ENCODE measurements around the gene ZNF316. TPM values are rescaled to one million over a fixed set of nuclear protein-coding genes. Genes with fewer than 3 reads are reported as not detected.

ZNF316 gene
- total RNA-seq, 2 donors from 2014 or later = 16.1 to 23.9 TPM

GRCh38 chr7:6691609-6692106, 54.5 kb downstream of the ZNF316 start:
- Histone ChIP-seq H3K4me3 (no peak overlapping the region), H3K27me3 (no peaks in the 10 kb centered on the region), H3K27ac (no peak overlapping the region), H3K9ac (ENCODE audit: low read depth in 2 of 2, low read length in 2 of 2) (no peak overlapping the region), H3K4me1 (no peaks in the 10 kb centered on the region), H3K36me3 (peaks cover 59% of the 10 kb centered on the region), H3K9me3 (peaks cover 23% of the 10 kb centered on the region)
- DNase-seq = no peak
- TF ChIP-seq CTCF (IDR thresholded peaks at IDR 0.05) = no peak
- intact Hi-C loops (cut with DNase I) = no loop called here

GRCh38 chr7:6700793-6701192, 63.7 kb downstream of the ZNF316 start:
- no peak overlapping the region for H3K4me3 ChIP-seq
- intact Hi-C loops (cut with DNase I) = no loop called here

GRCh38 chr7:6701860-6702259, 64.7 kb downstream of the ZNF316 start:
- H3K4me3 ChIP-seq = no peak overlapping the region
- H3K27me3 ChIP-seq = no peaks in the 10 kb centered on the region
- H3K4me1 ChIP-seq = peaks cover 5% of the 10 kb centered on the region
- intact Hi-C loops (cut with DNase I) = no loop called here
- TF ChIP-seq CTCF (IDR thresholded peaks at IDR 0.05) = no peak
- H3K9me3 ChIP-seq = no peaks in the 10 kb centered on the region
- H3K36me3 ChIP-seq = peaks cover 23% of the 10 kb centered on the region
- H3K9ac ChIP-seq (ENCODE audit: low read depth in 2 of 2, low read length in 2 of 2) = no peak overlapping the region
- DNase-seq = no peak
- no peak overlapping the region for H3K27ac ChIP-seq

More at GRCh38 chr7:6700793-6701192, 63.7 kb downstream of the ZNF316 start:
- Histone ChIP-seq H3K27ac (no peak overlapping the region), H3K27me3 (no peaks in the 10 kb centered on the region), H3K4me1 (peaks cover 5% of the 10 kb centered on the region), H3K9ac (ENCODE audit: low read depth in 2 of 2, low read length in 2 of 2) (no peak overlapping the region), H3K36me3 (peaks cover 33% of the 10 kb centered on the region), H3K9me3 (no peaks in the 10 kb centered on the region)
- TF ChIP-seq CTCF (IDR thresholded peaks at IDR 0.05) = no peak
- no peak for DNase-seq

Other genes with a start within 250 kb of the ZNF316 start
- gene DAGLB, start 189.4 kb upstream of the ZNF316 start, total RNA-seq = 10 to 100 TPM; 15.6 to 26.5 TPM
- 100 to 1,000 TPM; 228 to 278 TPM for gene KDELR2, start 153.2 kb upstream of the ZNF316 start, total RNA-seq
- gene GRID2IP, start 85.9 kb upstream of the ZNF316 start, total RNA-seq = under 1 TPM; 0.37 to 0.45 TPM
- gene ZDHHC4, start 59.9 kb upstream of the ZNF316 start, total RNA-seq = 10 to 100 TPM; 34.8 to 40.1 TPM
- 10 to 100 TPM; 16.9 to 26.8 TPM for gene INTS15, start 47.3 kb upstream of the ZNF316 start, total RNA-seq
- gene ZNF853, start 21.7 kb upstream of the ZNF316 start, total RNA-seq = 1 to 10 TPM in 1 of 2 donors, under 1 TPM in 1; 0.91 to 2.2 TPM
- gene ZNF12, start 69.6 kb downstream of the ZNF316 start, total RNA-seq = 10 to 100 TPM; 20.9 to 22.0 TPM
- under 1 TPM in 1 of 2 donors, not detected in 1; 0.42 TPM for gene RSPH10B2, start 116.8 kb downstream of the ZNF316 start, total RNA-seq
- 10 to 100 TPM; 50.1 to 52.6 TPM for gene CCZ1B, start 189.0 kb downstream of the ZNF316 start, total RNA-seq